Trophoblast cell (in vitro differentiated cells and primary cell): ENCODE results near the gene MKX.

ENCODE experiments used
- DNase-seq, 2 donors: peaks; one replicate each; pipeline ENCODE4 v3.0.0-alpha.2; 2016
- H2AFZ ChIP-seq: 2 replicates; pipeline ENCODE4 v1.6.1; 2013; ENCODE audit warnings: low read length, moderate library complexity, mild to moderate bottlenecking; ENCODE audit not compliant: insufficient read depth, poor library complexity
- H2AK5ac ChIP-seq: 2 replicates; pipeline ENCODE4 v1.6.1; 2013; ENCODE audit warnings: mild to moderate bottlenecking, low read length
- H2BK120ac ChIP-seq: 2 replicates; pipeline ENCODE4 v1.6.1; 2013; ENCODE audit warnings: low read length, mild to moderate bottlenecking, moderate library complexity; ENCODE audit not compliant: insufficient read depth, poor library complexity
- H2BK12ac ChIP-seq: 2 replicates; pipeline ENCODE4 v1.6.1; 2013; ENCODE audit warnings: mild to moderate bottlenecking, low read length, moderate library complexity
- H2BK5ac ChIP-seq: 2 replicates; pipeline ENCODE4 v1.6.1; 2013; ENCODE audit warnings: low read length, low read depth, moderate library complexity, mild to moderate bottlenecking; ENCODE audit not compliant: poor library complexity
- H3K14ac ChIP-seq: 2 replicates; pipeline ENCODE4 v1.6.1; 2013; ENCODE audit warnings: mild to moderate bottlenecking, low read length
- H3K18ac ChIP-seq: 2 replicates; pipeline ENCODE4 v1.6.1; 2013; ENCODE audit warnings: mild to moderate bottlenecking, low read length
- H3K23ac ChIP-seq: 2 replicates; pipeline ENCODE4 v1.6.1; 2013; ENCODE audit warnings: low read length
- H3K27ac ChIP-seq: 2 replicates; pipeline ENCODE4 v1.5.1; 2013; ENCODE audit warnings: low read depth, mild to moderate bottlenecking, inconsistent platforms, low read length, moderate library complexity
- H3K27me3 ChIP-seq: 2 replicates; pipeline ENCODE4 v1.6.1; 2013; ENCODE audit warnings: inconsistent platforms, mild to moderate bottlenecking, low read length, moderate library complexity; ENCODE audit not compliant: insufficient read depth
- H3K36me3 ChIP-seq, 2 experiments: 1 replicate in 1 of 2; 2 replicates in 1 of 2; pipeline ENCODE4 v1.6.1; 2013; ENCODE audit warnings: low read length in 2 of 2, mild to moderate bottlenecking in 2 of 2, moderate library complexity in 1 of 2; ENCODE audit not compliant: insufficient read depth in 2 of 2, control insufficient read depth in 1 of 2
- H3K4ac ChIP-seq: 2 replicates; pipeline ENCODE4 v1.6.1; 2013; ENCODE audit warnings: low read depth, mild to moderate bottlenecking, low read length, moderate library complexity
- H3K4me1 ChIP-seq, 2 experiments: 1 replicate in 1 of 2; 2 replicates in 1 of 2; pipeline ENCODE4 v1.6.1; 2013; ENCODE audit warnings: low read length in 2 of 2, mild to moderate bottlenecking in 2 of 2, moderate library complexity in 1 of 2; ENCODE audit not compliant: insufficient read depth in 2 of 2, control insufficient read depth in 1 of 2
- H3K4me2 ChIP-seq: 2 replicates; pipeline ENCODE4 v1.6.1; 2013; ENCODE audit warnings: inconsistent platforms, mild to moderate bottlenecking, low read length, moderate library complexity
- H3K4me3 ChIP-seq: 2 replicates; pipeline ENCODE4 v1.5.1; 2013; ENCODE audit warnings: mild to moderate bottlenecking, low read depth, low read length, inconsistent platforms
- H3K79me1 ChIP-seq: one replicate; pipeline ENCODE4 v1.6.1; 2013; ENCODE audit warnings: low read length
- H3K79me2 ChIP-seq: 2 replicates; pipeline ENCODE4 v1.6.1; 2013; ENCODE audit warnings: low read length, mild to moderate bottlenecking; ENCODE audit not compliant: control insufficient read depth, insufficient read depth, poor library complexity
- H3K9ac ChIP-seq: 2 replicates; pipeline ENCODE4 v1.6.1; 2013; ENCODE audit warnings: mild to moderate bottlenecking, low read length
- H3K9me3 ChIP-seq: 2 replicates; pipeline ENCODE4 v1.6.1; 2013; ENCODE audit warnings: low read depth, mild to moderate bottlenecking, control low read depth, inconsistent platforms, low read length; ENCODE audit not compliant: insufficient read depth
- H4K12ac ChIP-seq: 2 replicates; pipeline ENCODE4 v1.6.1; 2013; ENCODE audit warnings: low read depth, mild to moderate bottlenecking, low read length, moderate library complexity
- H4K8ac ChIP-seq: 2 replicates; pipeline ENCODE4 v1.6.1; 2013; ENCODE audit warnings: low read depth, mild to moderate bottlenecking, low read length, moderate library complexity
- H4K91ac ChIP-seq: one replicate; pipeline ENCODE4 v1.6.1; 2013; ENCODE audit warnings: low read depth, mild to moderate bottlenecking, low read length, moderate library complexity
- WGBS: extraction: QIAGEN DNeasy Blood & Tissue Kit; methylation state at CpG from one replicate; pipeline ENCODE4 v1.1.7; 2013; ENCODE audit warnings: missing lambda C conversion rate; ENCODE audit not compliant: insufficient read length, insufficient coverage; ENCODE audit errors: extremely low coverage; 5-methylcytosine and 5-hydroxymethylcytosine counted together

MKX gene

GRCh38 chr10:27643301-27643700, 102.3 kb downstream of the MKX start:
- H2BK5ac ChIP-seq = no peak overlapping the region
- H3K27me3 ChIP-seq = no peaks in the 10 kb centered on the region
- no peaks in the 10 kb centered on the region for H3K79me2 ChIP-seq
- H3K23ac ChIP-seq = no peak overlapping the region
- H3K79me1 ChIP-seq = no peaks in the 10 kb centered on the region
- no peak overlapping the region for H3K4me3 ChIP-seq
- H3K4me1 ChIP-seq = peaks cover 0 to 5% of the 10 kb centered on the region in 2 experiments
- no peak overlapping the region for H3K4me2 ChIP-seq
- no peaks in the 10 kb centered on the region for H3K36me3 ChIP-seq
- H3K9ac ChIP-seq = no peak overlapping the region
- H3K9me3 ChIP-seq = no peaks in the 10 kb centered on the region
- no peak overlapping the region for H2AFZ ChIP-seq
- no peak overlapping the region for H2AK5ac ChIP-seq
- no peak overlapping the region for H2BK12ac ChIP-seq
- H3K14ac ChIP-seq = no peak overlapping the region
- WGBS = no CpG with 5 or more reads among the region's 2 CpGs
- no peak overlapping the region for H3K18ac ChIP-seq
- H2BK120ac ChIP-seq = no peak overlapping the region
- H3K27ac ChIP-seq = no peak overlapping the region
- H4K12ac ChIP-seq = no peak overlapping the region
- no peak overlapping the region for H4K91ac ChIP-seq
- no peak overlapping the region for H3K4ac ChIP-seq
- no peak for DNase-seq
- no peak overlapping the region for H4K8ac ChIP-seq

- H2BK12ac ChIP-seq = no peak overlapping the region
- H3K79me1 ChIP-seq = peaks cover 2% of the 10 kb centered on the region
- H4K12ac ChIP-seq = no peak overlapping the region
- H3K27me3 ChIP-seq = no peaks in the 10 kb centered on the region
- H3K4ac ChIP-seq = no peak overlapping the region
- no peak overlapping the region for H2AK5ac ChIP-seq
- H3K4me1 ChIP-seq = peaks cover 0 to 5% of the 10 kb centered on the region in 2 experiments
- no peak overlapping the region for H3K18ac ChIP-seq
- H3K79me2 ChIP-seq = no peaks in the 10 kb centered on the region
- no peaks in the 10 kb centered on the region for H3K36me3 ChIP-seq
- no peaks in the 10 kb centered on the region for H3K9me3 ChIP-seq
- no peak overlapping the region for H3K4me2 ChIP-seq
- H3K4me3 ChIP-seq = no peak overlapping the region
- no peak overlapping the region for H3K27ac ChIP-seq
- WGBS = no CpG with 5 or more reads among the region's 2 CpGs
- no peak overlapping the region for H3K23ac ChIP-seq
- no peak overlapping the region for H2BK5ac ChIP-seq
- no peak overlapping the region for H4K8ac ChIP-seq
- H3K14ac ChIP-seq = no peak overlapping the region
- H2BK120ac ChIP-seq = no peak overlapping the region
- H4K91ac ChIP-seq = no peak overlapping the region
- no peak overlapping the region for H3K9ac ChIP-seq
- no peak overlapping the region for H2AFZ ChIP-seq
- DNase-seq = no peak
Observed at GRCh38 chr10:27642023-27642589, 103.5 kb downstream of the MKX start.

- H3K9ac ChIP-seq = no peak overlapping the region
- H3K23ac ChIP-seq = no peak overlapping the region
- peak overlapping the region; percentile 43 for H2BK120ac ChIP-seq
- no peak overlapping the region for H2BK5ac ChIP-seq
- no peak overlapping the region for H2AK5ac ChIP-seq
- H3K9me3 ChIP-seq = no peaks in the 10 kb centered on the region
- no peak overlapping the region for H3K18ac ChIP-seq
- peaks cover 0 to 2% of the 10 kb centered on the region in 2 experiments for H3K4me1 ChIP-seq
- no peak overlapping the region for H3K4me3 ChIP-seq
- H3K36me3 ChIP-seq = no peaks in the 10 kb centered on the region
- no CpG with 5 or more reads among the region's 3 CpGs for WGBS
- H3K79me2 ChIP-seq = no peaks in the 10 kb centered on the region
- H3K27me3 ChIP-seq = no peaks in the 10 kb centered on the region
- no peak overlapping the region for H4K12ac ChIP-seq
- no peak overlapping the region for H3K14ac ChIP-seq
- no peak overlapping the region for H3K4me2 ChIP-seq
- no peak overlapping the region for H2AFZ ChIP-seq
- no peak overlapping the region for H2BK12ac ChIP-seq
- H3K4ac ChIP-seq = no peak overlapping the region
- H3K79me1 ChIP-seq = peaks cover 2% of the 10 kb centered on the region
- no peak for DNase-seq
- no peak overlapping the region for H4K8ac ChIP-seq
- no peak overlapping the region for H3K27ac ChIP-seq
- H4K91ac ChIP-seq = no peak overlapping the region
Observed at GRCh38 chr10:27638071-27638750, 107.4 kb downstream of the MKX start.

- no peak overlapping the region for H2BK120ac ChIP-seq
- no peak overlapping the region for H2AFZ ChIP-seq
- no peak overlapping the region for H3K9ac ChIP-seq
- H3K18ac ChIP-seq = no peak overlapping the region
- DNase-seq = no peak
- no peak overlapping the region for H2BK5ac ChIP-seq
- peaks cover 0 to 2% of the 10 kb centered on the region in 2 experiments for H3K4me1 ChIP-seq
- no peaks in the 10 kb centered on the region for H3K9me3 ChIP-seq
- no peak overlapping the region for H3K14ac ChIP-seq
- H3K4me3 ChIP-seq = no peak overlapping the region
- H4K8ac ChIP-seq = no peak overlapping the region
- no peaks in the 10 kb centered on the region for H3K79me2 ChIP-seq
- H4K12ac ChIP-seq = no peak overlapping the region
- no peak overlapping the region for H3K27ac ChIP-seq
- no peak overlapping the region for H2BK12ac ChIP-seq
- no peak overlapping the region for H2AK5ac ChIP-seq
- no peak overlapping the region for H3K23ac ChIP-seq
- no peaks in the 10 kb centered on the region for H3K27me3 ChIP-seq
- H3K4ac ChIP-seq = no peak overlapping the region
- H3K4me2 ChIP-seq = no peak overlapping the region
- no peak overlapping the region for H4K91ac ChIP-seq
- no CpG with 5 or more reads among the region's 2 CpGs for WGBS
- H3K79me1 ChIP-seq = peaks cover 2% of the 10 kb centered on the region
- H3K36me3 ChIP-seq = no peaks in the 10 kb centered on the region
Observed at GRCh38 chr10:27637601-27638000, 108.0 kb downstream of the MKX start.
